IMR-90 (cell line): ENCODE measurements around the gene OSTN. TPM values are rescaled to one million over a fixed set of nuclear protein-coding genes. Genes with fewer than 3 reads are reported as not detected.

ENCODE experiments used
- ATAC-seq: fragments of 200-7000 bp; cut with Tn5 transposase; 2 replicates; pipeline ENCODE4 v1.9.1; 2020; ENCODE audit warnings: low read depth, mild to moderate bottlenecking, moderate library complexity
- BruUV-seq: library from RNA; stranded (reverse); fragments of 400-500 nt; replicated peaks from 2 replicates; lab custom pipeline; 2021; lab: Mats Ljungman, UMichigan
- CTCF ChIA-PET: fragments of 300-600 bp; formaldehyde crosslinking; extraction: SDS; loops from one replicate; lab custom pipeline; 2021; ENCODE audit warnings: antibody characterized with exemption; lab: Yijun Ruan, JAX
- POLR2A ChIA-PET: fragments of 300-600 bp; sonication (Branson Sonifier 250); formaldehyde crosslinking; loops from one replicate; lab custom pipeline; 2022; ENCODE audit warnings: antibody characterized with exemption; ENCODE audit not compliant: unreplicated experiment; lab: Charles Lee
- DNase-seq: peaks from one replicate; pipeline ENCODE4 v3.0.0; 2013
- H2AFZ ChIP-seq: replicated peaks from 2 replicates; pipeline ENCODE3; 2013; ENCODE audit warnings: low read length, mild to moderate bottlenecking; ENCODE audit not compliant: poor library complexity
- H2AK5ac ChIP-seq: 2 replicates; pipeline ENCODE4 v1.6.1; 2013; ENCODE audit warnings: low read depth, low read length, inconsistent platforms
- H2AK9ac ChIP-seq: replicated peaks from 2 replicates; pipeline ENCODE3; 2013; ENCODE audit warnings: mild to moderate bottlenecking, low read depth, low read length, moderate library complexity; ENCODE audit not compliant: poor library complexity
- H2BK120ac ChIP-seq: 2 replicates; pipeline ENCODE4 v1.6.1; 2013; ENCODE audit warnings: low read depth, low read length, inconsistent platforms
- H2BK15ac ChIP-seq: 3 replicates; pipeline ENCODE4 v1.6.1; 2013; ENCODE audit warnings: low read depth, low read length, inconsistent platforms
- H2BK20ac ChIP-seq: 2 replicates; pipeline ENCODE4 v1.6.1; 2013; ENCODE audit warnings: low read depth, mild to moderate bottlenecking, inconsistent platforms, low read length, moderate library complexity
- H2BK5ac ChIP-seq: 2 replicates; pipeline ENCODE4 v1.6.1; 2013; ENCODE audit warnings: mild to moderate bottlenecking, low read depth, low read length, inconsistent platforms; ENCODE audit not compliant: poor library complexity, severe bottlenecking
- H3K14ac ChIP-seq: replicated peaks from 2 replicates; pipeline ENCODE4 v1.6.1; 2013; ENCODE audit warnings: low read depth, low read length, inconsistent platforms
- H3K18ac ChIP-seq: 2 replicates; pipeline ENCODE4 v1.6.1; 2013; ENCODE audit warnings: low read depth, low read length, control low read depth
- H3K23ac ChIP-seq: 2 replicates; pipeline ENCODE4 v1.6.1; 2013; ENCODE audit warnings: low read depth, low read length, inconsistent platforms
- H3K27ac ChIP-seq: 2 replicates; pipeline ENCODE4 v1.5.1; 2013; ENCODE audit warnings: mild to moderate bottlenecking, control low read depth, low read length; ENCODE audit not compliant: insufficient read depth
- H3K27me3 ChIP-seq: 2 replicates; pipeline ENCODE4 v1.6.1; 2013; ENCODE audit warnings: low read length; ENCODE audit not compliant: control insufficient read depth, insufficient read depth
- H3K36me3 ChIP-seq: 2 replicates; pipeline ENCODE4 v1.6.1; 2013; ENCODE audit warnings: low read length, mixed read lengths; ENCODE audit not compliant: control insufficient read depth, insufficient read depth
- H3K4ac ChIP-seq: 2 replicates; pipeline ENCODE4 v1.6.1; 2013; ENCODE audit warnings: low read depth, low read length, inconsistent platforms
- H3K4me1 ChIP-seq: 2 replicates; pipeline ENCODE4 v1.6.1; 2013; ENCODE audit warnings: low read length, mixed read lengths; ENCODE audit not compliant: control insufficient read depth, insufficient read depth
- H3K4me2 ChIP-seq: 2 replicates; pipeline ENCODE4 v1.6.1; 2013; ENCODE audit warnings: low read depth, mild to moderate bottlenecking, control low read depth, low read length, moderate library complexity
- H3K4me3 ChIP-seq: 2 replicates; pipeline ENCODE4 v1.5.1; 2013; ENCODE audit warnings: low read depth, mild to moderate bottlenecking, control low read depth, low read length, moderate library complexity; ENCODE audit not compliant: insufficient read depth
- H3K56ac ChIP-seq: 2 replicates; pipeline ENCODE4 v1.6.1; 2013; ENCODE audit warnings: low read length, inconsistent platforms; ENCODE audit not compliant: insufficient read depth; ENCODE audit errors: extremely low read depth
- H3K79me1 ChIP-seq, 2 experiments: 2 replicates each; pipeline ENCODE4 v1.6.1; 2013; ENCODE audit warnings: low read length in 2 of 2, inconsistent platforms in 1 of 2, low read depth in 1 of 2
- H3K9ac ChIP-seq: 2 replicates; pipeline ENCODE4 v1.6.1; 2013; ENCODE audit warnings: low read depth, low read length, control low read depth
- H3K9me1 ChIP-seq: 2 replicates; pipeline ENCODE4 v1.6.1; 2013; ENCODE audit warnings: low read length, inconsistent platforms; ENCODE audit not compliant: insufficient read depth
- H3K9me3 ChIP-seq: 2 replicates; pipeline ENCODE4 v1.6.1; 2013; ENCODE audit warnings: low read length; ENCODE audit not compliant: control insufficient read depth, insufficient read depth
- H4K20me1 ChIP-seq: 2 replicates; pipeline ENCODE4 v1.6.1; 2013; ENCODE audit warnings: low read length, inconsistent platforms; ENCODE audit not compliant: insufficient read depth
- H4K5ac ChIP-seq: 2 replicates; pipeline ENCODE4 v1.6.1; 2013; ENCODE audit warnings: mild to moderate bottlenecking, low read depth, low read length, control low read depth
- H4K8ac ChIP-seq, 2 experiments: 2 replicates each; pipeline ENCODE4 v1.6.1; 2013; ENCODE audit warnings: low read depth in 2 of 2, low read length in 2 of 2, control low read depth in 1 of 2, inconsistent platforms in 1 of 2
- H4K91ac ChIP-seq: 2 replicates; pipeline ENCODE4 v1.6.1; 2013; ENCODE audit warnings: low read depth, low read length, inconsistent platforms; ENCODE audit not compliant: insufficient read depth
- BHLHE40 ChIP-seq: fragments of 150-350 bp; IDR thresholded peaks from 2 replicates; pipeline ENCODE4 v1.6.1; 2016; ENCODE audit warnings: mild to moderate bottlenecking, low read depth, low read length
- CEBPB ChIP-seq: IDR thresholded peaks from 2 replicates; pipeline ENCODE4 v1.6.1; 2012; ENCODE audit warnings: low read depth, low read length, improper control_type of control experiment
- CHD1 ChIP-seq: IDR thresholded peaks from 2 replicates; pipeline ENCODE4 v1.6.1; 2012; ENCODE audit warnings: low read depth, low read length, improper control_type of control experiment
- CTCF ChIP-seq: conservative IDR thresholded peaks from 2 replicates; pipeline ENCODE4 v1.5.1; 2012; ENCODE audit warnings: mild to moderate bottlenecking, low read depth, low read length, improper control_type of control experiment
- ELK1 ChIP-seq: fragments of 150-350 bp; IDR thresholded peaks from 2 replicates; pipeline ENCODE4 v1.6.1; 2016; ENCODE audit warnings: low read depth, mild to moderate bottlenecking, low read length, moderate library complexity, borderline replicate concordance
- MAFK ChIP-seq: IDR thresholded peaks from 2 replicates; pipeline ENCODE4 v1.6.1; 2012; ENCODE audit warnings: low read depth, low read length, improper control_type of control experiment
- MAZ ChIP-seq: IDR thresholded peaks from 2 replicates; pipeline ENCODE4 v1.6.1; 2012; ENCODE audit warnings: low read depth, mild to moderate bottlenecking, low read length, improper control_type of control experiment, moderate library complexity, borderline replicate concordance
- RAD21 ChIP-seq: IDR thresholded peaks from 2 replicates; pipeline ENCODE4 v1.6.1; 2012; ENCODE audit warnings: low read length, improper control_type of control experiment
- RFX5 ChIP-seq: IDR thresholded peaks from 2 replicates; pipeline ENCODE4 v1.8.0; 2012; ENCODE audit warnings: low read depth, mild to moderate bottlenecking, low read length, moderate library complexity
- USF2 ChIP-seq: fragments of 150-350 bp; IDR thresholded peaks from 2 replicates; pipeline ENCODE4 v1.6.1; 2017; ENCODE audit warnings: mild to moderate bottlenecking, antibody characterized with exemption, low read length, low read depth
- WGBS, 2 experiments: methylation state at CpG; one replicate each; pipeline versions ENCODE4 v1.1.5 to v1.1.7; 2013; ENCODE audit warnings: missing lambda C conversion rate in 2 of 2; ENCODE audit not compliant: insufficient read length in 1 of 2; ENCODE audit errors: extremely low coverage in 2 of 2; 5-methylcytosine and 5-hydroxymethylcytosine counted together
- dilution Hi-C: fragments of 300-500 bp; cut with HindIII; formaldehyde crosslinking; loops from one replicate; pipeline ENCODE4 v1.14.3; 2018; ENCODE audit warnings: low sequenced_read_pairs; ENCODE audit not compliant: unreplicated experiment
- in situ Hi-C: fragments of 300-500 bp; cut with MboI; formaldehyde crosslinking; loops from 3 replicates; pipeline ENCODE4 v1.14.3; 2019; ENCODE audit warnings: low sequenced_read_pairs, inconsistent platforms, mixed read lengths
- intact Hi-C: fragments of 100-400 bp; cut with micrococcal nuclease; formaldehyde crosslinking; loops from 2 replicates; pipeline ENCODE4 v1.10.0; 2022
- polyA plus RNA-seq, 3 experiments: library from polyadenylated mRNA; depleted of rRNA; stranded (reverse); fragments of >200 nt; gene quantifications; 2 replicates each; pipeline ENCODE4 v1.2.3, GENCODE V29; 2012; ENCODE audit warnings: low replicate concordance in 1 of 3
- total RNA-seq: library from RNA; depleted of rRNA; stranded (reverse); fragments of >200 nt; gene quantifications from 2 replicates; pipeline ENCODE4 v1.2.3, GENCODE V29; 2012

The OSTN gene
- total and polyA plus RNA-seq, 2 of the 4 experiments (the other 2 are of a cell fraction) = not detected

GRCh38 chr3:191198932-191199331 lies at the start of gene OSTN (continued):
- no peak for TF ChIP-seq CHD1

- Histone ChIP-seq H3K9me3 (peaks cover 5% of the 10 kb centered on the region), H3K4me2 (no peak overlapping the region), H3K23ac (no peak overlapping the region), H4K91ac (no peak overlapping the region), H3K4me3 (no peak overlapping the region), H3K27ac (no peak overlapping the region), H2AFZ (no peak overlapping the region), H4K8ac (no peak overlapping the region), H2AK5ac (no peak overlapping the region), H3K4me1 (no peaks in the 10 kb centered on the region), H3K14ac (no peak overlapping the region), H2BK5ac (no peak overlapping the region), H3K56ac (no peak overlapping the region), H2AK9ac (no peak overlapping the region), H3K36me3 (no peaks in the 10 kb centered on the region), H3K79me1 (no peaks in the 10 kb centered on the region), H4K5ac (no peak overlapping the region), H2BK15ac (no peak overlapping the region), H2BK120ac (no peak overlapping the region), H3K18ac (no peak overlapping the region), H3K27me3 (no peaks in the 10 kb centered on the region), H2BK20ac (no peak overlapping the region), H3K4ac (no peak overlapping the region), H4K20me1 (no peaks in the 10 kb centered on the region), H3K9ac (no peak overlapping the region), H3K9me1 (no peaks in the 10 kb centered on the region)
- no CpG with 5 or more reads among the region's 1 CpG for WGBS, 2 experiments
- ATAC-seq (no peak), DNase-seq (no peak)
- intact Hi-C loops (no loop called here), dilution Hi-C loops (no loop called here), in situ Hi-C loops (no loop called here)
- CTCF ChIA-PET = no interaction called here
- POLR2A ChIA-PET = no interaction called here
- no peak for TF ChIP-seq MAZ
- TF ChIP-seq ELK1 = no peak
- TF ChIP-seq CTCF = no peak
- no peak for TF ChIP-seq USF2
- TF ChIP-seq RAD21 = no peak
- no peak for TF ChIP-seq CEBPB
- no peak for TF ChIP-seq BHLHE40
- TF ChIP-seq MAFK = no peak
- TF ChIP-seq RFX5 = no peak
- no TSS peak for BruUV-seq
Measured at GRCh38 chr3:191151653-191152052, 47.4 kb upstream of the OSTN start.
